HS-5 (cell line): ENCODE data around the gene PDZD2.
A peak's percentile ranks its signal among the peaks of the same experiment; 100 is the strongest.

Experiments used
- DNase-seq: peaks from one replicate; pipeline ENCODE4 v3.0.0-alpha.2; 2012; ENCODE audit warnings: low read depth

The PDZD2 gene

DNA sequence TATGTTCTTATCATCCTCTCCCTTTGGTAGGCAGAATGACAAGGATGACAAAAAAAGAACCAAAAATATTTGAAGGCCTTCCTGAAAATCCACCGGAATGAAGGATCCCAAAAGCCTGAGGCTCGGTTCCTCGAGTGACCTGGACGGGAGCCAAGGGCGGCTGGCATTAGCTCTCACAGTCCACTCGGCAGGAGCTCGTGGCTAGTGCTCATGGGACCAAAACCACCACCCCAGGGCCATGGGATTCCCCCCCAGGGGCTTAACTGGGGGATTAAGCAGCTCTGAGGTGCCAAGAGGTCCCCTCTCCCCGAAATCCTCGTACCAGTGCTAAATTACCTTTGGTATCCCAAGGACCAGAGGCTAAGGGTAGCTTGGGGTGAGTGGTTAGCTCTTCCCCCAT is 586 bp upstream of the PDZD2 start:
- DNase-seq, result no peak

- DNase-seq, result no peak
Measured at GRCh38 chr5:31639481-31640411, 815 bp downstream of the PDZD2 start.

- DNase-seq, result no peak
Measured at GRCh38 chr5:31640573-31640972, 1.6 kb downstream of the PDZD2 start.

DNA sequence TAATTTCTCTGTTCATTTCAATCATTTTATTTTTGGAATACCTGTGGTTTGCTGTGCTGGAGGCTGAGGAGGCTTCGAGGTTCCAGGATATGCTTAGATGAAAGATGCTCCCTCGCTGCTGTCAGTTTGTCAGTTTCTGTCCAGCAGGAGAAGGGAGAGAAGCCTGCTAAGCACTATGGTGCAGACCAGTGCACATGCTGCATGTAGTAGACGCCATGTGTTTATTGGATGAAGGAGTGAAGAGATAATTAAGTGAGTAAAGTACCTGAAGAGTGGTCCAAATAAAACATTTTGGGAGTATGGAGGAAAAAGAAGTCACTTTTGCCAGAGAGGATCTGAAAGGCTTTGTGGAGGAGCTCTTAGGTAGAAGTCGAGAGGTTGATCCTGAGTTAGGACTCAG is 2.1 kb downstream of the PDZD2 start:
- no peak for DNase-seq

- no peak for DNase-seq
Measured at GRCh38 chr5:31641575-31641974, 2.6 kb downstream of the PDZD2 start.

DNA sequence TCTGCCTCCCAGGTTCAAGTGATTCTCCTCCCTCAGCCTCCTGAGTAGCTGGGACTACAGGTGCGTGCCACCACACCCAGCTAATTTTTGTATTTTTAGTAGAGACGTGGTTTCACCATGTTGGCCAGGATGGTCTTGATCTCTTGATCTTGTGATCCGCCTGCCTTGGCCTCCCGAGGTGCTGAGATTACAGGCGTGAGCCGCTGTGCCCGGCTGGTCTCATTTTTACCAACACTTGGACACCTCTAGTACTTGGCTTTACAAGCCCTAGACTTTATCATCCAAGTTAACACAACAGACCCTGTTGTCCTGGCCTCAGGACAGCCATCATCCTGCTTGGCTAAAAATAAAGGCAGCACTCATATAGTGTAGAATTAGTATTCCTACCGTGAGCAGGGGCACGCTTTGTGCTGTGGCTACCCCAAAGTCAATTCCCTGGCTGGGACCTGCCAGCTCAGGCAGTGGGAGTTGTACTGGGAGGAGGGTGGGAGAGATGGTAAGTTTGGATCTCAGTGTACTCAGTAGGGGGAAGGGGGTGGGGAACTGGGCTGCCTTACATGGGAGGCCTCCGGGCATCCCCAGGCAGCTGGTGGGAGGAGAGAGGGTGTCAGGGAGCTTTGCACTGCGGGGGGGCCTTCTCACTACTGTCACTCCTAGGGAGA is 6.6 kb downstream of the PDZD2 start:
- no peak for DNase-seq

DNA sequence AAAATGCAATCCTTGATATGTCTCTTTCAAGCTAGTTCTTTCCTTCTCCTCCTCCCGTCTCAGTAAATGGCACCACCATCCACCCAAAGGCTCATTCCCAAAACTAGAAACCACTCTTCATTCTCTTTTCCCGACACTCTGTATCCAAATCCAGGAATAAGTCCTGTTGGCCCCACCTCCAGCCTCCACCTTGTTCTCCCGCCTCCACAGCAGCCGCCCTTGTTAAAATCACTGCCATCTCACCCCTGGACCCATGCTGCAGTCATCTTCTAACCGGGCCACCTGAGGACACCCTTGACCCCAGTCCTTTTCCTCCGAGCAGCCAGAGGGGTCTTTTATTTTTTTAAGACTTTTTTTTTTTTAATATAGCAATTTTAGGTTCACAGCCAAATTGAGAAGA is 9.4 kb downstream of the PDZD2 start:
- no peak for DNase-seq

- no peak for DNase-seq
Measured at GRCh38 chr5:31651241-31651640, 12.3 kb downstream of the PDZD2 start.

- DNase-seq, result no peak
Measured at GRCh38 chr5:31655491-31655890, 16.6 kb downstream of the PDZD2 start.

GRCh38 chr5:31656806-31657205 is 17.9 kb downstream of the PDZD2 start:
- no peak for DNase-seq

DNA sequence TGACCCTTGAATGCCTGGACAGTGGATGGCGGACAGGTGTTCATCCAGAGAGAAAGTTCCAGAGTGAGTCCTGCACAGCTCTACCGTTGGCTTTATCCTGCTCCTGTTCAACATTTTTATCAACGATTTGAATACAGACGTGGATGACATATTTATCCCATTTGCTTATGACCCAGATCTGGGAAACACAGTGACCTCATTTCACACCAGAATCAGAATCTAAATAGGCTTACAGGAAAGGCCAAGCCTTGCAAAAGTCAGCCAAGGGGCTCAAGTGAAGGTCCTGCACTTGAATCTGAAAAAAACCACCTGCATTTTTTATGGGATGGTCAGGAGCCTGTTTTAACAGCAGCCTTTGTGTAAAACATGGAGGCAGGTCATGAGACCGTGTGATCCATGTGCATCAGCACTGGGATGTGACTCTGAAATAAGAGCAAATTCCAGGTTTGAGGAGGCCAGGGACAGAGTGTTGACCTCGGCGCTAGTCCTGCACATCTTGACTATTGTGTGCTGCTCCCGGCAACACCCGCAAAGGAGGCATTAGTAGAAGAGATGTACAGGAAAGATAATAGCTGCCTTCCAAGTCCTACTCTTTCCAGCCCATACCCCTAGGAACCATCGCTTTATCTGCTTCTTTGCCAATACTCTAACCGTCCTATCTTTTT is 18.5 kb downstream of the PDZD2 start:
- no peak for DNase-seq

DNA sequence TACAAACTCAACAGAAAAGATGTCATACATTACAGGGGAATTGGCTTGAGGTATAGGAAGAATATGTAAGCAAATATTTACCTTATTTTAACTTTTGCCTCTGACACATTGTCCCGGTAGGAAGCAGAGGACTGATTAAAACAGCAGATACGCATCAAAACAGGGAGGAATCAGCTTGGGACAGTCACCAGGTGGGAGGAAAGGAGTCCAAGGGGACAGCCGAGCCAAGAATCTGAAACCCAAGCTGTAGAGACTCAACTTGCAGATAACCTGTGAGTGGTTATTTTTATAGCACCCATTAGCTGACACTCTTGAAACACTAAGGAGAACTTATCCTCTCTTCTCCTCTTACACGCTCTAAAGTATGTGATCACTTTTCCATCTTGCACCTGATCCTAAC is 22.3 kb downstream of the PDZD2 start:
- no peak for DNase-seq

GRCh38 chr5:31663519-31663918 is 24.6 kb downstream of the PDZD2 start:
- DNase-seq, result peak; percentile 54

DNA sequence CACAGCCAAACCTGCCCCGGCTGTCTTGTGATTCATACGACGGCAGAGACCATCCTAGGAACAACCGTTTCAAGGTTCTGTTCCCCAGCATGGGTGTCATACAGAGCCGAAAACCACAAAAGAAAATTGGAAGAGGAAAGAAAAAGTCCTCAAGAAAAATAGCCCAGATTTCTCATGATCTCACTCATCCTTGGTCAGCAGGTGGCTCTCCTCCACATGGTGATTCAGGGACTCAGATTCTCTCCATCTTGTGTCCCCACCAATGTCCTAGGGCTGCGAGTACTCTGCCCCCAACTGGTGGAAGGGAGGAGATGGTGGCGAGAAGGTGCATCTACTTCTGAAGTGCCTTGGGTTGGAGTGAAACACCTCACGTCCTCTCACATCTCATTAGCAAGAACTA is 25.6 kb downstream of the PDZD2 start:
- no peak for DNase-seq

DNA sequence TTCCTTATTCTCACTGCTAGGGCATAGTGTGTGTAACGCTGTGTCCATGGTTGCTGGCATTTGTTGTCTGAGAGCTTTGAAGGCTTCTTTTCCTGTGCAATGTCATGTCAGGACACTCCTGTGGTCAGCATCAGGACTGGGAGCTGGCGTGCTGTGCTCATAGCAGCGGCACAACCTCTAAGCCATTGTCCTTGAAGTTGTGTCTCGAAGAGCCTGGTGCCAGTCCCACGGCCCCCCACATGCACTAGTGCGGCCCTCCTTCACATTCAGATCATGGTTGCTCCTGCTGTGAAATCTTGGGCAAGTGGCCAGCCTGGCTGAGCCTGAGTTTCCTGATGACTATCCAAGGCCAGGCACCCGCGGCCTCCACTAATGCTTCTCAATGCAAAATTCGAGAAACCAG is 32.4 kb downstream of the PDZD2 start:
- DNase-seq, result no peak

DNA sequence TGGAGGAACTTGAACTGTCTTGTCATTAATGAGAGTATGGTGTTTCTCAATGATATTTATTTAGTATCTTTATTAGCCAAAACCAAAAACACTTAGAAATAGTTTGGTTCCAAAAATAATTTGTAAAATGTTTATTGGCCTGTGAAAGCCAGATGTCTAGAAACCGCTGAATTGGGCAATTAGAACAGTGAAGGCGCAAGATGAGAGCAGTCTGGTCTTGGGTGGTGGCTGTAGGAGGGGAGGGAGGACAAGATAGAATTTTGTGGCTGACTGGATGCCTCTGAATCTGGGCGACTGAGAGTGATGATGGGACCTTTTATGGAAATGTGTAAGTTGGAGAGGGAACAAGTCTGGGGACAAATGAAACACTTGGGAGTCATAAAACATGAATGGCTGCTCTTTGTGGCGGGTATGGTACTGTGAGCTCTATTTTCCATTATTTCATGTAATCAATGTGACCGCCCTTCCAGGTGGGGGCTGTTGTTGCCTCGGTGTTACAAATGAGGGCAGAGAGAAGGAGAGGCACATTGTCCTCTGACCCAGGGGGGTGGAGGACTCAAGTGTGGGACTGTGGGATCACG is 35.5 kb downstream of the PDZD2 start:
- DNase-seq, result no peak

DNA sequence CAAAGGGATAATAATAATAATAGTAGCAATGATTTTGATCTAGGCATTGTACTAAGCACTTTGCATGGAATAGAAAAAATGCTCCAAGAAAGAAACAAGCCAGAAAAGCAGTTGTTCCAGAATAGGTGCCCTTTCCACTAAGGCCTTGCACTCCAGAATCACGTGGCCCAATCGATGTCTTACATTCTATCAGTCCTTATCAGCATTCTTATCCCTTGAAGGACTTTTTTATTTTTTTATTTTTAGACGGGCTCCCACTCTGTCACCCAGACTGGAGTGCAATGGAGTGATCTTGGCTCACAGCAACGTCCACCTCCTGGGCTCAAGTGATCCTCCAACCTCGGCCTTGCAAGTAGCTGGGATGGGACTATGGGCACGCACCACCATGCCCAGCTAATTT is 36.5 kb downstream of the PDZD2 start:
- DNase-seq, result no peak

GRCh38 chr5:31678180-31678579 is 39.2 kb downstream of the PDZD2 start:
- DNase-seq, result no peak

DNA sequence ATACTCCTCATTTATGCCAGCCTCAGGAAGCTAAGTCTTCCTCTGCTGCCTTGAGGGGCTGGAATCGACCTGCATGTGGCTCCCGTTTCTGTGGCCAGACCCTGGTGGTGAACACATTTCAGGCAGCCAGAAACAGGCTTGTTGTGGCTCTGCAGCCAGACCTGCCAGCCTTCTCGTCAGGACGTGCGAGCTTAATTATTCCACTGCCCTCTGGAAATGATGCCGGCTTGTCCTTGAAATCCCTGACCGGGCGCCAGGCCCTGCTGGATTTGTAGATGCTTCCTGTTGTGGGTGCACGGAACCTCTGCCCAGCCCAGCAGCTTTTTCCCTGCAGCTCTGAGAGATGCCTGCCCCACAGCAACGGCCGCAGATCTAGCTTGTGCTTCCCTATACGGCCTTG is 41.6 kb downstream of the PDZD2 start:
- DNase-seq, result no peak

DNA sequence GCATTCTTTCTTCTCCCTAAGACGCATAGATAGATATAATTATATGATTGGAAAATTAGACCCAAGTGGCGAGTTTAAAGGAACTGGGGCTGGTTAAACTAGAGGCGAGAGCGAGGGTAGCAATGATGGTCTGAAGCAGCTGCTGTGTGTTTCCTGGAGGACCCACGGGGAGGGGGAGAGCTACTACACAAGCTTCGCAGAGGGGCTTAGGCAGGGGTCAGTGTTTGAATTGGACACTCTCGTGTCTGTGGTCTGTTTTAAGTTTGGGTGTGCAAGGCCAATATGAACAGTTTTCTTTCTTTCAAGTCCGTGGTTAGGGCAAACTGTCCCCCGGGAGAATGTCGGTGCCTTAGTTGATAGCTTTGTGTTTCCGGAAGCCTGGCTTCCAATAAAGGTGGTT is 43.1 kb downstream of the PDZD2 start:
- no peak for DNase-seq

- no peak for DNase-seq
Measured at GRCh38 chr5:31682851-31683250, 43.9 kb downstream of the PDZD2 start.

- DNase-seq, result no peak
Measured at GRCh38 chr5:31688515-31689092, 49.7 kb downstream of the PDZD2 start.
